GM19452 (cell line): ENCODE data around the gene PDZD7.

Experiments used
- ATAC-seq: cut with Tn5 transposase; IDR thresholded peaks from one replicate; pipeline ENCODE4 v1.9.1; 2021; ENCODE audit not compliant: unreplicated experiment

Gene PDZD7

DNA sequence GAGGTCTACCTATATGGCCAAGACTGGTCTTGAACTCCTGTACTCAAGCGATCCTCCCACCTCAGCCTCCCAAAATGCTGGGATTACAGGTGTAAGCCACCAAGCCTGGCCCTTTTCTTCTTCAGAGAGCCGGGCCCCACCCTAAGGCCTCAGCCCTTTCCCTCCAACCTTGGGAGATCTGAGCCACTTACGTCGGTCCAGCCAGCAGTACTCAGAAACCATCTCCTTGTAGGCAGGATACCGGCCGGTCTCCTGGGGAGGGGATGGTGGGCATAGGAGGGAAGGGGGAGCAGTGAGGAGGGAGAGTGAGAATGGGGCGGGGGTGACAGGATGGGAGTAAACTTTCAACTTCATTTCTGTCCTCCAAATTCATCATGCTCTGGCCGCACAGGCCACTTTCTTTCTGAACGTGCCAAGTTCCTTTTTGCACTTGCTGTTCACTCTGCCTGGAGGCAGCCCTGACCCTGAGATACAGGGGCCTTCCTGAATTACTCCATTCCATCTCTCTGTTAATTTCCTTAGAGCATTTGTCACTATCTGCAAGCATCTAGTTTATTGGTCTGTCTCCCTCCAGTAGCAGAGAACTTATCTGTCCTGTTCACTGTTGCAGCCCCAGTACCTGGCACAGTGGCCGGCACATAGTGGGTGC is 10.4 kb downstream of the PDZD7 start:
- ATAC-seq: no peak

DNA sequence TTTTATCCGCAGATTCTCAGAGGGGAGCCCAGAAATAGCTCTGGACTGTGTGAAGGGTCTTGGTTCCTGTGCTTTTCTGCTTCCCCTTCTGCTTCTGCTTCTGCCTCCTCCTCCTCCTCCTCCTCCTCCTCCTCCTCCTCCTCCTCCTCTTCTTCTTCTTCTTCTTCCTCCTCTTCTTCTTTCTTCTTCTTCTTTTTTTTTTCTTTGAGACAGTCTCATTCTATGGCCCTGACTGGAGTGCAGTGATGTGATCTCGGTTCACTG is 11.6 kb downstream of the PDZD7 start:
- ATAC-seq: no peak

DNA sequence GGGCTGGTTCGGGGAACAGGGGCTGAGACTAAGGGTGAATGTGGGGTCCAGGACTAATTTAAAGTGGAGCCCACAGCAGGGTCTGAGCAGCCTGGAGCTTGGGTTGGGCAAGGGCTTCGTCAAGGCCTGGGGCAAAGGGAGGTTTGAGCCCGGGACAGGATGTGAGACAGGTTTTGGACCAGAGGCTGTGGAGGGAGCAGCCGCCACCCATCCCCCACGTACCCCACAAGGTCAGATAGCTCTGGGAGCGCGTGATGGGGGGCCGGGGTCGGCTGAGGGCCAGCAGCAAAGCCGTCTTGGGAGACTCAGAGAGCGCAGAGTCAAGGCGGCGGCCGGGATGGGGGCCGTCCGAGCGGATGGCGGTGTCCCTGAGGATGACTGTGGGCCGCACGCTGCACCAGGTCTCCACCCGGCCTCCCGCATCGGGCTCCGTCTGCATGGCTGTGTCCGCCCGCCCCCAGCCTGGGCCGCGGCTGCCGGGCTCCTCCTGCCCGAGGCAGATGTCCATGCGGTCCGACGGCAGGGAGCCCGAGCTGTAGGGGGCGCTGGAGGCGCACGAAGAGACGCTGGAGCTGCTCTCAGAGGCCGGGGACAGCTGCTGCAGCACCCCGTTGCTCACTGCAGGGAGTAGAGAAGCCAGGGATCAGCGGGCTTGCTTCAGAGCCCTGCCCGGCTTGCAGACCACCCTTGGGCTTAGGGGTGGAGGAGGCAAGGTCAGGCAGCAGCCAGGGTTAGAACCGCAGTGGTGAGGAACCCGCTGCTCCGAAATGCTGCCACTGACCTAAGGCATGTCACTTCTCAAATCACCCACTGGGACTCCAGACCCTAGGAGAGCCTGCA is 12.1 kb downstream of the PDZD7 start:
- ATAC-seq: no peak

DNA sequence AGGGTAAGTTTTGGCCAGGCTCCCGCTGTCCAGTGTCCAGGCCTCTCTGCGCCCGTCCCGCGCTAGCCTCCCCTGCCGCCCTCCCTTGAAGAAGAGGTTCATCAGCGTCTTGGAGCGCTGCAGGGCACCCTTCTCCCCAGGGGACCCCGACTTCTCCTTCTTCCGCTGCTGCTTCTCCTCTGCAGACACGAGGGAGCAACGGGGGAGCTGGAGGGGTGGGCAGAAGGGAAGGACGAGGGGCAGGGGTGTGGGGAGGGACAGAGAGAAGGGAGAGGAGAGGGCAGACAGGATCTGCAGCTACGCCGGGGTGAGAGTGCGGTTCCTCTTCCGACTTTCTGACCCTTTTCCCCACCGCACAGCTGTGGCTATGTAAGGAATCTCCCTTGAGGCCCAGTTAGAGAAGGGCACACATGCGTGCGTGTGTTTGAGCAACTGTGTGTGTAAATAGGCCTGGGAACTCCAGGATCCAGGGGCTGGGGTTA is 12.8 kb downstream of the PDZD7 start:
- ATAC-seq: no peak

DNA sequence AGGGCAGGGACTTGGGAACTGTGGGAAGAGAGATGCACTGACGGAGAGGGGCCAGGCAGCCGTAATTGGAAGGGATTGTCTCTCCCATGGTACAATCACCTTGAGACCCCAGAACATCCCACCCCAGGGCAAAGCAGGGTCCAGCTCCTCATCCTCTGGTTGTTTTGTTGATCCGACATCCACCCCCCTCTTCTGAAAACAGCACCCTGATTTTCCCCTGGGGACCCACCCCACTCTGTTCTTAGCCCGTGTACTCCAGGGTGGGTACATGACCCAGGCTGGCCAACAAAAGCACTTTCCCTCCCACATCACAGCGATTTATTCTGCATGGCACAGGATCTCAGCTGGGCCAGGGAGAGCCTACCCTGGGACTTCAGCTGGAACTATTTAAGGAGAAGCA is 14.1 kb downstream of the PDZD7 start:
- ATAC-seq: no peak

DNA sequence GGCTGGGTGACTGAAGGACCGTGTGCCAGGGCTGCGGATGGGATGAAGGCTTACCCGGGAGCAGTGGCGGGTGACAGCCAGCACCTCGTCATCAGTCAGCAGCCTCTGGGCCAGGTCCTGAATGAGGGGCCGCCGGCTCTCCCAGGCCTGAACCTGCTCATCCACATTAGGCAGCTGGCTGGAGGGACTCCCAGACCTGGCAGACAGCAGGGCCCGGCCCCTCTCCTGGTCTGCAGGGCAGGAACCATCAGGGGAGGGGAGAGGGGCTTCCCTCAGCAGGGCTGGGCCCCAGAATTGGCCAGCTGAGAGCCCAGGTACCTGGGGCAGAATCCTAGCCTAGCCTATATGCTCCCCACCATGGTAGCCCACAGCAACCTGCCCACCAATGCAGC is 15.4 kb downstream of the PDZD7 start:
- ATAC-seq: no peak

DNA sequence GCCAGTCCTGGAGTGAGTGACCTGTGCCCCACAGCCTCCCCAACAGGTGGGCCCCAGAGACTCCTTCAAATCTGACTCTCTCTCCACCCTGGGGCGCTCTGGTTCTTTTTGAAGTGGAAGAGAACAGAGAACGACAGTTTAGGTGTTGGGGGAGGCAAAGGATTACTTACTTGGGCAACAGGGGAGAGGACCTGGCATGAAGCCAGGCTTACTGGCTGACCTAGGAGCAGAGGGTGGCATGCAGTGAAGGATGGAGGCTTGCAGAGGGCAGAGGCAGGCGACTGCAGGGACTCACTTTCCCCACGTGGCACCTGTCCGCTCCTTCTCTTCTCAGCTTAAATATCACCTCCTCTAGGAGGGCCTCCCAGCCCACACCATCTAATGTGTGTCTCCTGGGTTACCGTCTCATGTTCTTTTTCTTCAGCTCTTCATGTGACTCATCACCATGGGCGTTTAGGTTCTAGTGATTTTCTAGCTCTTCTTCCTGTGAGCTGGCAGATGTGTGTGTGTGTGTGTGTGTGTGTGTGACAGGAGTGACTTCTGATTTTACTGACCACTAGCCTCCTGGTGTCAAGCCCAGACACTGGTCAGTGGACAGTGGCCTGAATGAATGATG is 15.9 kb downstream of the PDZD7 start:
- no peak for ATAC-seq

DNA sequence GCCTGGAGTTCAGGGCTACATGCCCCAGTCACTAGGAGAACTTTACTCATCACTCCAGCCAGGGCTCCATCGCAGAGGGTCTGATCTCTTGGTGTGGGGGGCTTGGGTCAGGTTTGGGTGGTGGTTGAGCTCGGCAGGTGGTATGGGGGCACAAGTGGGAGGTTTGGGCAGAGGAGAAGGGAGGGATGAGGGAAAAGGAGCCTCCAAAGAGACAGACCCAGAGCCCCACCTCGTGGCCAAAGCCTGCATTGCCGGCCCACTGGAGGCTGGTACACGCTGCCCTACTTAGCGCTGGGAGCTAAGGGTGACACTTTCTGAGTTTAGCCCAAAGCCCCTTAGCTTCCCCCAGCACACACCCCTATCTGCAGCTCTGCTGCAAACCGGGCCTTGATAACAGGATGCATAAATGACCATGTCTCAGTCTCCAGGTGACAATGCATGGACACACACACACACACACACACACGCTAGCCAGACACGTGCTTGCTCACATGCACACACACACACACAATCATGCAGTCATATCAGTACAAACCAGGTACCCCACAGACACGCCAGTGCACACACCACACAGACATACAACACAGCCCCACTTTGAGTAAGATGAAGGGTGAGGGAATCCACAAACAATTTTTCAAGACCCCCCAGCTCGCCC is 16.6 kb downstream of the PDZD7 start:
- ATAC-seq: no peak

DNA sequence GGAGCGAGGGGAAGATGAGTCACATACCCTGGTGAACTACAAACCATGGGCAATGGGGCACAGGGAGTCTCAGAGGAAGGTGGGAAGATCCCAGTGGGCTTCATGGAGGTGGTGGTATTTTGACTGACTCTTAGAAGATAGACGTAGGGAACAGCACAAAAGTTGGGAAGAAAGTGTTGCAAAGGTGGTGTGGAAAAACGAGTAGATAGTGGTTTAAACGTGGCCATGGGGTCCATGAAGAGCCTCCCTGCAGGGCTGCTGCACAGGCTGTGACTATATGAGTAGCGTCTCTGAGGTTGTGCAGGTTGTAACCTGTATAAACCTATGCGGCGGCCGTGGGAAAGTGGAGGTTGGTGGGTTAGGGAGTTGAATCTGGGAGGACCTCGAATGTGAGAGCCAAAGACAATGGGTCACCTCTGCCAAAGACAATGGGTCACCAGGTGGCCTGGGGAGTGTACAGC is 17.5 kb downstream of the PDZD7 start:
- ATAC-seq: no peak

DNA sequence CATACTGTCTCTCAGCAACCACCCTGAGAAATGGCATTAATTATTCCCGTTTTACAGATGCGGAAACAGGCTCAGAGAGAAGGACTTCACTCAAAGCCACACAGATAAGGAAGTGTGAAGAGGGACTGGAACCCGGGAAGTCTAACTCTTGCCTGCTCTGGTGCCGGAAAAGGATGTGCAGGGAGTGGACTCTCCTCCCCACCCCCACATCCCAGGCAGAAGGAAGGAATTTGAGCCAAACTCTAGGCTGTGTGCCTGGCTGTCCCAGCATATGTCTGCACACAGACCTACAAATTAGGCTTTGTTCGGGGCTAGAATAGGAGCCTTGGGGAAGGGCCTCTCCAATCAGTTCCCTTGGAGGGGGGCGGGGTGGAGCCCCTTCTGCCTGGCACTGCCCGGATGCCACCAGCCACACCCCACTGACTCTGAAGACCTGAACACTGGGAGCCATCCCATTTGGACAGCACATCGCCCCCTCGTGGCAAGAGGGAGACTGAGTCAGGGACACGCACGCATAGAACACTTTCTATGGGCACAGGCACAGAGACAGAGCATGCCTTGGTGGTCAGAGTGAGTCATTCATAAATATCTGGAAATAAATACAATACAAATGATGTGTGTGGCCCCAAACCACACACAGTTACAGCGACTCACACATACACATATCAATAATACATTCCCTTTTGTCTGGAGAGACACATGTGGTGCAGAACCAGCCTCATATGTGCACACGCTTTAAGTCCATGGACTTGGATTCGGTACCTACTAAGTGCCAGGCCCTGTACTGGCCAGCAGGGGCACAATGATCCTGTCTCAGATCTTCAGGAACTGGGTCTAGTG is 18.2 kb downstream of the PDZD7 start:
- no peak for ATAC-seq

DNA sequence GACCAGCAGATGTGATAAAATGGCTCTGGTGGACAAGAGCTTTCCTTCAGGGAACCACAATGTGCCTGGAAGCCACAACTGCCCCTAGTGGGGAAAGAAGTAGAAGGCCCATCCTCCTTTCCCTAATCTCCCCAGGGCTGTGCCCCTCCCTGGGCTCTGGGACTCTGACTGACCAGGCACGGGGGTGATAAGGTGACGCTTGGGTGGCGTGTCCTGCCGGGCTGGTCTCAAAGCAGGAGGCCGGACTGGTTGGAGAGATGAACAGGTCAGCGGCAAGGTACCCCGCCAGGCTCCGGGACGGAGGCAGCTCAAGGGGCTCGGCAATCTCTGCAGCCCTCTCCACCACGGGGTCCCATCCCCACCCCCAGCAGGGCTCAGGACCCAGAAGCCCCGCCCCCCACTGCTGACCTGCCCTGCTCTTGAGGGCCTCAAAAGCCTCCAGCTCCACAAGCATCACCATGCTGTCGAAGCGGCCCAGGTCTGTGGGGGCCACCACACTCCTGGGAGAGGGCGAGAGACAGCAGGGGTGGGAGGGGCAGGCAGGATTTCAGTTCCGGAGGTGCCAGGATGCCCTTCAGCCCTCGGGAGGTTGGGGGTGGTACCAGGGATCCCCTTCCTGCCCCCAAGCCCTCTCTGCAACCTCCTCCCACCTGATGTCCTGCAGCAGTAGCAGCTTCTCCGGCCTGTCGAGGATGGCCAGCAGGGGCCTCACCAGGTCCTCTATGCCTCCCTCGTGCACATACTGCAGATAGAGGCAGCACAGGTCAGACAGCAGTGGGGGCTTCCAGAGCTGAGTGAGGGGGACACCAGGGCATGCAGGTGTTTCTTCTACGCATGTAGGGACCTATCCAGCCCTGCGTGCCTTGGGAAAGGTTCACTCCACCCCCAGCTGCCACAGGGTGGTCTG is 19.2 kb downstream of the PDZD7 start:
- ATAC-seq: no peak

DNA sequence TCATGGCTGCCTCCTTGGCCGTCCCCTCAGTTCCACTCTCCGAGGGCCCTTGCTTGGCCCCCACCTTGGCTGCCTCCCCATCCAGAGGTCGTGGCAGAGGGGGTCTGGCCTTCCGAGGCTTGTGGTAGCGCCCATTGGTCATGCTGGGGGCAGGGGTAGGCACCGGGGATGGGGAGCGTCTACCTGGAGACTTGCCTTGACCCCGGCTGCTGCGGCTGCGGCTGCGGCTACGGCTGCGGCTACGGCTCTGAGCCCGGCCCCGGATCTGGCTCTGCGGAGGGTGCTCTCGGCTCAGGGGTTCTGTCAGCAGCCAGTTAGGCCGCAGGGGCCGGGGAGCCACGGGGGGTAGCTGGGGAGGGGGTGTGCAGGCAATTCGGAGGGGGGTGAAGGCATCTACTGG is 20.6 kb downstream of the PDZD7 start:
- ATAC-seq: no peak

DNA sequence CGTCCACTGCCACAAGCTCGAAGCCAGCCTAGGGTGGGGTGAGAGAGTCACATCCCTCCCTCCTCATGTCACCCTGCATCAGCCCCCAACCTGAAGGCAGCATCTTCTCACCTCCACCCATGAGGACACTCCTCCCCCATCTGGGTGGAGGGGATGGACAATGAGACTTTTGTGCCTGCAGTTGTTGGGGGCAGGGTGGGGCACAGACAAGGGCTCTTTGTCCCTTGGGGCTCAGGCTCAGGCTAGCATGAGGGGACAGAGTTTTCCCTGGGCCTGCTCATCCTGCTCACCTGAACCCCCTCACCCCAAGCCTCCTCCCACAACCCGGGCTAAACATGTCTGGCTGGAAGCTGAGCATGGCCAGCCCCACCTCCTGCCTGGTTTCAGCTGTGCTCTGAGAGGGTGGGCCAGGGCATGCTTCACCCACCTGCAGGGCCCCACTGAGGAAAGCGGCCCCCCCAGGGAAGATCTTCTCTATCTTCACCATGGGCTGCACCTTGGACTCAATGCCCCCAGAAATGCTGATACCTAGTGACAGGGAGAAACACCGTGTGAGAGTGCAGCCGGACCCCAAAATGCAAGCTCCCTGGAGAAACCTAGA is 22.0 kb downstream of the PDZD7 start:
- no peak for ATAC-seq

DNA sequence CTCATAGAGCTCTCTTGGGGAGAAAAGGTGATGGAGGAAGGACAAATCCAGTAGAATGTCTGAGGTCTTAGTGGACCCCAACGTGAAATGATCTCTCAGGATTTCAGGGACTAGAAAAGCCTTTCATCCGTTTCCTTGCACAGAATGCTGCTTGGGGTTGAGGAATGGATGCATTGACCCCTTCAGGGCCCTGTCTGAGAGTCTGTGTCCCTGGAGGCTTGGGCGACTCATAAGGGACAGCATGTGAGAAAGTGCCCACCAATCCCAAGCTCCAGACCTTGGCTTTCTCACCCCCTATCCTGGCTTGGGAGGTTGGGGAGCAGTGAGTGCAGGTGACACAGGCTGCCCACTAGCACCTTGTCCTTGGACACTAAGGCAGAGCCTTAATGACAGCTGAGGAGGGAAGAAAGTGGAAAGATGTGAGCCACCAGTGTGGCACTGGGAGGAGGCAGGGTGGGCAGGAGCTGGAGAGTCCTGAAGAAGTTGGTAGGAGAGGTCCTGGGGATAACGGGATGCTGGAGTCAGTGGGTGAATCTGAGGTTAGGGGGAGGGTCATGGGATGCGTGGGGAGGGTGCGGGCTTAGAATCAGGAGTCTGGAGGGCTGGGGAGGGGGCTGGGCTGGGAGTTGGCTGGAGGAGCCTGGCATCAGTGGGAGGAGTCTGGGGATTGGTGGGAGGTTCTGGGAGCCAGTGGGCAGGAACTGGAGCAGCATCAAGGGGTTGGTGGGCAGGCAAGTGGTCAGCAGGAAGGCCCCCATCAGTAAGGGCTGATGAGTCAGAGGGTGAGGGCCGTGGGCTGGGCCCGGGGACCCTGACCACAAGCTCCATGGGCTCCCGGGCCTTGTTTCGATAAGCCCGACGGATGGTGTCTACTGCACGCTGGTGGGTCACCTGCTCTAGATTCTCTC is 22.8 kb downstream of the PDZD7 start:
- ATAC-seq: no peak

DNA sequence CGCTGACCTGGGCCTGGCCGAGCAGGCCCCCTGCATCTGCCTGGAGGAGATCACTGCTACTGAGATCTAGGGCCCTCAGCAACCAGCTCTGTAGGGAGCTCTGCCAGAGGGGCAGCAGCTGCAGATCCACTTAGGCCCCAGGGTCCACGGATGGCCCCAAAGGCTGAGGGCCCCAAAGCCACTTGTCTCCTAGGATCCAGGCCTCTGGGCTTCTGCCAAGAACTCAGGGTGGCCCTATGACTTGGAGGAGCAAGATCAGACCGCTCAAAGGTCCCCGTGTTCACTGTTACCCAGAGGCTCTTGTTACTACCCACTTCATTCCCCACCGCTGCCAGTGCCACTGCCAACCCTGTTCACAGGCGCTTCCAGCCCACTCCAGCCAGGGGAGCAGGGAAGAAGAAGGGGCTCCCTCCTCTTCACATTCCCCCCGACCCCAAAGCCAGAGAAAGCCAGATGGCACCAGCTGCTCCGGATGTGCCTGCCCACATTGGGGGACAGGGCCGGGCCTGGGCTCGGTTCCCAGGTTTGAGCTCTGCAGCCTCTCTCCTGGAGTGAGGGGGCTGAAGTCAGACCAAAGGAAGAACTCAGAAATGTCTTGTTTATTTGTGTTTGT is 23.7 kb downstream of the PDZD7 start:
- no peak for ATAC-seq

DNA sequence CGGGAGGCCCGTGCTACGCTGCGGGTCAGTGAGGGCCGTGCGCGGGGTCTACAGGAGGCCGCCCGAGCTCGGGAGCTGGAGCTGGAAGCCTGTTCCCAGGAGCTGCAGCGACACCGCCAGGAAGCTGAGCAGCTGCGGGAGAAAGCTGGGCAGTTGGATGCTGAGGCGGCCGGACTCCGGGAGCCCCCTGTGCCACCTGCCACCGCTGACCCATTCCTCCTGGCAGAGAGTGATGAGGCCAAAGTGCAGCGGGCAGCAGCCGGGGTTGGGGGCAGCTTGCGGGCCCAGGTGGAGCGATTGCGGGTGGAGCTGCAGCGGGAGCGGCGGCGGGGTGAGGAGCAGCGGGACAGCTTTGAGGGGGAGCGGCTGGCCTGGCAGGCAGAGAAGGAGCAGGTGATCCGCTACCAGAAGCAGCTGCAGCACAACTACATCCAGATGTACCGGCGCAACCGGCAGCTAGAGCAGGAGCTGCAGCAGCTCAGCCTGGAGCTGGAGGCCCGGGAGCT is 24.3 kb downstream of the PDZD7 start:
- no peak for ATAC-seq

DNA sequence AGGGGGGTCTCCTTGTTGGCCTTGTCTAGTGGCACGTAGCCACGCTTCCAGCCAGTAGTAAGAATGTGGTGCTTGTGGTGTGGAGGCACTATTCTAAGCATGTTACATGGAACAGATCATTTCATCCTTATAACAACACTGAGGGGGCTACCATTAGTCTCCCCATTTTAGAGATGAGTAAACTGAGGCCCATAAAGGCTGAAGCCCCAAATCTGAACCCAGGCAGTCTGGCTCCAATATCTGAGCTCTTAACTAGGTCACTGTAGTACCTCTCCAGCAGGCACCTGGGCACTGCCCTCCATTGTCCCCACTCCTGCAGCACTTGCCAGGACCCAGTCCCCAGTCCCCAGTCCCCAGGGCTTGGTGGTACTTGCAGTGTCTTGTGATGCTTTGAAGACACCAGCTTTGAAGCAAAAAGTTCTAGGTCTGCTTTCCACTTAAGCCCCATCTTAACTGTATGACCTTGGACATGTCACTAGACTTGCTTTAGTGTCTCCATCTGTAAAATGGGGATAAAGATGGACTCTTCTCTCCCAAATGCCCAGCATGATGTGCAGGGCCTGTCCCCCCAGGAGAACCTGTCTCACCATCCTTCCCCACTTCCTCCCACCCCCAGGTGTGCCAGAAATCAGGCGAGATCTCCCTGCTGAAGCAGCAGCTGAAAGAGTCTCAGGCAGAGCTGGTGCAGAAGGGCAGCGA is 24.9 kb downstream of the PDZD7 start:
- no peak for ATAC-seq
